K562 (cell line): ENCODE results near the gene SIGLEC14. TPM values are rescaled to one million over a fixed set of nuclear protein-coding genes. Genes with fewer than 3 reads are reported as not detected.

Experiments
- ADNP ChIP-seq: fragments of 200-800 bp; sonication (Bioruptor generic); IDR thresholded peaks from 2 replicates; pipeline ENCODE4 v1.6.1; 2016; ENCODE audit warnings: missing genetic modification characterization, missing compliant biosample characterization
- DIDO1 ChIP-seq: fragments of 450-650 bp; IDR thresholded peaks from 2 replicates; pipeline ENCODE4 v1.6.1; 2016; ENCODE audit warnings: low read depth, missing biosample characterization, missing genetic modification characterization
- HNRNPLL ChIP-seq: fragments of 200-400 bp; formaldehyde crosslinking; IDR thresholded peaks from 2 replicates; pipeline ENCODE4 v1.6.1; 2017; ENCODE audit warnings: low read length, low read depth, mild to moderate bottlenecking; ENCODE audit not compliant: poor library complexity, severe bottlenecking
- JUNB ChIP-seq: fragments of 450-650 bp; formaldehyde crosslinking; conservative IDR thresholded peaks from 2 replicates; pipeline ENCODE4 v1.4.0; 2020; ENCODE audit warnings: mild to moderate bottlenecking
- SETDB1 ChIP-seq: IDR thresholded peaks from one replicate; pipeline ENCODE4 v1.6.1; 2012; ENCODE audit warnings: low read length, control low read depth, inconsistent platforms
- SMAD2 ChIP-seq: fragments of 150-350 bp; IDR thresholded peaks from 2 replicates; pipeline ENCODE4 v1.6.1; 2014; ENCODE audit warnings: low read depth, mild to moderate bottlenecking, low read length
- ZNF121 ChIP-seq: sonication (generic); formaldehyde crosslinking; conservative IDR thresholded peaks from 2 replicates; pipeline ENCODE4 v1.8.0; 2022; ENCODE audit warnings: missing genetic modification reagents
- polyA plus RNA-seq, 8 experiments: library from polyadenylated mRNA; depleted of rRNA in 4 of 8; stranded (reverse) in 5 of 8; unstranded in 3 of 8; fragments of >200 nt; fragmentation: Nextera tagmentation in 2 of 8; fragmentation: Illumina TruSeq in 1 of 8; extraction: Ambion mirVana in 2 of 8; extraction: Trizol in 1 of 8; gene quantifications; 2 replicates each; pipeline versions ENCODE4 v1.2.1 to v1.2.3, GENCODE V29; 2011 to 2014; ENCODE audit warnings: inconsistent platforms in 1 of 8, missing spikeins in 1 of 8
- total RNA-seq, 7 experiments: library from RNA; depleted of rRNA in 6 of 7; stranded (reverse); fragments of >200 nt in 6 of 7; fragmentation: Illumina TruSeq in 2 of 7; extraction: Trizol in 2 of 7; gene quantifications; 2 replicates each; pipeline versions ENCODE4 v1.2.1 to v1.2.3, GENCODE V29; 2011 to 2021; ENCODE audit warnings: low replicate concordance in 1 of 7
- TF ChIP-seq, protein P1 (sequence below): IDR thresholded peaks from 3 replicates; pipeline ENCODE4 v1.6.1; 2011; ENCODE audit warnings: borderline replicate concordance, mild to moderate bottlenecking, moderate library complexity; ENCODE audit not compliant: insufficient read length; ENCODE audit errors: extremely low read depth
- TF ChIP-seq, protein P2 (sequence below): sonication (generic); formaldehyde crosslinking; IDR thresholded peaks from 2 replicates; pipeline ENCODE4 v1.8.1; 2023; ENCODE audit warnings: mild to moderate bottlenecking, missing genetic modification reagents
- TF ChIP-seq, protein P3 (sequence below): fragments of 250-450 bp; sonication (Bioruptor Pico); IDR thresholded peaks from 2 replicates; pipeline ENCODE4 v1.9.0; 2021; ENCODE audit warnings: mild to moderate bottlenecking
- TF ChIP-seq, protein P4 (sequence below): sonication (generic); formaldehyde crosslinking; IDR thresholded peaks from 2 replicates; pipeline ENCODE4 v1.8.0; 2022; ENCODE audit warnings: mild to moderate bottlenecking, low read depth, missing genetic modification reagents
- TF ChIP-seq, protein P5 (sequence below): fragments of 250-450 bp; sonication (Bioruptor Pico); IDR thresholded peaks from 2 replicates; pipeline ENCODE4 v1.4.0; 2020

The SIGLEC14 gene
- total and polyA plus RNA-seq, 9 of the 15 experiments (the other 6 are each of a cell fraction or from before 2014, with no cell fraction given): not detected

DNA sequence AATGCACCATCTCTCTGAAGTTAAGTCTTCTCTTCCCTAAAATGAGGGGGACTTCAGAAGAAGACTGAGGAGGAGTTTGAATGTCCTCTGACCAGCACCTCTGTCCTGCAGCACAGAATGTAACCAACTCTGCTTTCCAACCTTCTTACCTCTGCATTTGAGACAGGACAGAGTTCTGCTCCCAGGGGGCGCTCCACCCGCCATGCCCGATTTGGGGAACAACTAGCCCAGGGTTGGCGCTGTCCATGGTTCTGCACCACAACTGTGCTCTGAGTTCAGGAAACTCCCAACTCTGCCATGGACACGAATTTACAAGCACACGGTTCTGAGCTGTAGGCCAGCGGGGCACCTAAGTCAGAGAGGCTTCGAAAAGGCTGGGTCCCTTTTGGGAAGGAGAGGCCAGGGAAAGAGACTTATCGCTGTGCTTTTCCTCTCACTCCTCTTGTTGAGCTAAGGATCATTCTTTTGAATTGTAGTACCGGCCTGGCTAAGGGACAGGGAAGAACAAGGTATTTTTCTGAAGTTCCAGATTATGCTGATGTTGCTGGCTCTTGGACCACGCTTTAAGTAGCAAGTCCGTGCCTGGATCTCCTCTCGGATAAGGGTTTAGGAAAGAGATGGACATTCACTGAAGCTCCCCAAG is 38.6 kb downstream of the SIGLEC14 start (continued):
- TF ChIP-seq, protein P1, sequence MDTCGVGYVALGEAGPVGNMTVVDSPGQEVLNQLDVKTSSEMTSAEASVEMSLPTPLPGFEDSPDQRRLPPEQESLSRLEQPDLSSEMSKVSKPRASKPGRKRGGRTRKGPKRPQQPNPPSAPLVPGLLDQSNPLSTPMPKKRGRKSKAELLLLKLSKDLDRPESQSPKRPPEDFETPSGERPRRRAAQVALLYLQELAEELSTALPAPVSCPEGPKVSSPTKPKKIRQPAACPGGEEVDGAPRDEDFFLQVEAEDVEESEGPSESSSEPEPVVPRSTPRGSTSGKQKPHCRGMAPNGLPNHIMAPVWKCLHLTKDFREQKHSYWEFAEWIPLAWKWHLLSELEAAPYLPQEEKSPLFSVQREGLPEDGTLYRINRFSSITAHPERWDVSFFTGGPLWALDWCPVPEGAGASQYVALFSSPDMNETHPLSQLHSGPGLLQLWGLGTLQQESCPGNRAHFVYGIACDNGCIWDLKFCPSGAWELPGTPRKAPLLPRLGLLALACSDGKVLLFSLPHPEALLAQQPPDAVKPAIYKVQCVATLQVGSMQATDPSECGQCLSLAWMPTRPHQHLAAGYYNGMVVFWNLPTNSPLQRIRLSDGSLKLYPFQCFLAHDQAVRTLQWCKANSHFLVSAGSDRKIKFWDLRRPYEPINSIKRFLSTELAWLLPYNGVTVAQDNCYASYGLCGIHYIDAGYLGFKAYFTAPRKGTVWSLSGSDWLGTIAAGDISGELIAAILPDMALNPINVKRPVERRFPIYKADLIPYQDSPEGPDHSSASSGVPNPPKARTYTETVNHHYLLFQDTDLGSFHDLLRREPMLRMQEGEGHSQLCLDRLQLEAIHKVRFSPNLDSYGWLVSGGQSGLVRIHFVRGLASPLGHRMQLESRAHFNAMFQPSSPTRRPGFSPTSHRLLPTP: no peak
- no peak for TF ChIP-seq ADNP (tag)
- no peak for TF ChIP-seq DIDO1 (tag)
- no peak for TF ChIP-seq JUNB
- TF ChIP-seq, protein P2, sequence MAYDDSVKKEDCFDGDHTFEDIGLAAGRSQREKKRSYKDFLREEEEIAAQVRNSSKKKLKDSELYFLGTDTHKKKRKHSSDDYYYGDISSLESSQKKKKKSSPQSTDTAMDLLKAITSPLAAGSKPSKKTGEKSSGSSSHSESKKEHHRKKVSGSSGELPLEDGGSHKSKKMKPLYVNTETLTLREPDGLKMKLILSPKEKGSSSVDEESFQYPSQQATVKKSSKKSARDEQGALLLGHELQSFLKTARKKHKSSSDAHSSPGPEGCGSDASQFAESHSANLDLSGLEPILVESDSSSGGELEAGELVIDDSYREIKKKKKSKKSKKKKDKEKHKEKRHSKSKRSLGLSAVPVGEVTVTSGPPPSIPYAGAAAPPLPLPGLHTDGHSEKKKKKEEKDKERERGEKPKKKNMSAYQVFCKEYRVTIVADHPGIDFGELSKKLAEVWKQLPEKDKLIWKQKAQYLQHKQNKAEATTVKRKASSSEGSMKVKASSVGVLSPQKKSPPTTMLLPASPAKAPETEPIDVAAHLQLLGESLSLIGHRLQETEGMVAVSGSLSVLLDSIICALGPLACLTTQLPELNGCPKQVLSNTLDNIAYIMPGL (CRISPR knock-in tag): peak; percentile 86
- TF ChIP-seq, protein P3, sequence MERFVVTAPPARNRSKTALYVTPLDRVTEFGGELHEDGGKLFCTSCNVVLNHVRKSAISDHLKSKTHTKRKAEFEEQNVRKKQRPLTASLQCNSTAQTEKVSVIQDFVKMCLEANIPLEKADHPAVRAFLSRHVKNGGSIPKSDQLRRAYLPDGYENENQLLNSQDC (CRISPR knock-in tag): no peak
- TF ChIP-seq SETDB1: no peak
- TF ChIP-seq, protein P4, sequence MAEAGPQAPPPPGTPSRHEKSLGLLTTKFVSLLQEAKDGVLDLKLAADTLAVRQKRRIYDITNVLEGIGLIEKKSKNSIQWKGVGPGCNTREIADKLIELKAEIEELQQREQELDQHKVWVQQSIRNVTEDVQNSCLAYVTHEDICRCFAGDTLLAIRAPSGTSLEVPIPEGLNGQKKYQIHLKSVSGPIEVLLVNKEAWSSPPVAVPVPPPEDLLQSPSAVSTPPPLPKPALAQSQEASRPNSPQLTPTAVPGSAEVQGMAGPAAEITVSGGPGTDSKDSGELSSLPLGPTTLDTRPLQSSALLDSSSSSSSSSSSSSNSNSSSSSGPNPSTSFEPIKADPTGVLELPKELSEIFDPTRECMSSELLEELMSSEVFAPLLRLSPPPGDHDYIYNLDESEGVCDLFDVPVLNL (CRISPR knock-in tag): peak; percentile 88; the same call in 1 of the 2 replicates
- no peak for TF ChIP-seq HNRNPLL
- TF ChIP-seq, protein P5, sequence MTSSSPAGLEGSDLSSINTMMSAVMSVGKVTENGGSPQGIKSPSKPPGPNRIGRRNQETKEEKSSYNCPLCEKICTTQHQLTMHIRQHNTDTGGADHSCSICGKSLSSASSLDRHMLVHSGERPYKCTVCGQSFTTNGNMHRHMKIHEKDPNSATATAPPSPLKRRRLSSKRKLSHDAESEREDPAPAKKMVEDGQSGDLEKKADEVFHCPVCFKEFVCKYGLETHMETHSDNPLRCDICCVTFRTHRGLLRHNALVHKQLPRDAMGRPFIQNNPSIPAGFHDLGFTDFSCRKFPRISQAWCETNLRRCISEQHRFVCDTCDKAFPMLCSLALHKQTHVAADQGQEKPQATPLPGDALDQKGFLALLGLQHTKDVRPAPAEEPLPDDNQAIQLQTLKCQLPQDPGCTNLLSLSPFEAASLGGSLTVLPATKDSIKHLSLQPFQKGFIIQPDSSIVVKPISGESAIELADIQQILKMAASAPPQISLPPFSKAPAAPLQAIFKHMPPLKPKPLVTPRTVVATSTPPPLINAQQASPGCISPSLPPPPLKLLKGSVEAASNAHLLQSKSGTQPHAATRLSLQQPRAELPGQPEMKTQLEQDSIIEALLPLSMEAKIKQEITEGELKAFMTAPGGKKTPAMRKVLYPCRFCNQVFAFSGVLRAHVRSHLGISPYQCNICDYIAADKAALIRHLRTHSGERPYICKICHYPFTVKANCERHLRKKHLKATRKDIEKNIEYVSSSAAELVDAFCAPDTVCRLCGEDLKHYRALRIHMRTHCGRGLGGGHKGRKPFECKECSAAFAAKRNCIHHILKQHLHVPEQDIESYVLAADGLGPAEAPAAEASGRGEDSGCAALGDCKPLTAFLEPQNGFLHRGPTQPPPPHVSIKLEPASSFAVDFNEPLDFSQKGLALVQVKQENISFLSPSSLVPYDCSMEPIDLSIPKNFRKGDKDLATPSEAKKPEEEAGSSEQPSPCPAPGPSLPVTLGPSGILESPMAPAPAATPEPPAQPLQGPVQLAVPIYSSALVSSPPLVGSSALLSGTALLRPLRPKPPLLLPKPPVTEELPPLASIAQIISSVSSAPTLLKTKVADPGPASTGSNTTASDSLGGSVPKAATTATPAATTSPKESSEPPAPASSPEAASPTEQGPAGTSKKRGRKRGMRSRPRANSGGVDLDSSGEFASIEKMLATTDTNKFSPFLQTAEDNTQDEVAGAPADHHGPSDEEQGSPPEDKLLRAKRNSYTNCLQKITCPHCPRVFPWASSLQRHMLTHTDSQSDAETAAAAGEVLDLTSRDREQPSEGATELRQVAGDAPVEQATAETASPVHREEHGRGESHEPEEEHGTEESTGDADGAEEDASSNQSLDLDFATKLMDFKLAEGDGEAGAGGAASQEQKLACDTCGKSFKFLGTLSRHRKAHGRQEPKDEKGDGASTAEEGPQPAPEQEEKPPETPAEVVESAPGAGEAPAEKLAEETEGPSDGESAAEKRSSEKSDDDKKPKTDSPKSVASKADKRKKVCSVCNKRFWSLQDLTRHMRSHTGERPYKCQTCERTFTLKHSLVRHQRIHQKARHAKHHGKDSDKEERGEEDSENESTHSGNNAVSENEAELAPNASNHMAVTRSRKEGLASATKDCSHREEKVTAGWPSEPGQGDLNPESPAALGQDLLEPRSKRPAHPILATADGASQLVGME: no peak
- no peak for TF ChIP-seq SMAD2
- TF ChIP-seq ZNF121 (CRISPR knock-in tag): no peak
